ENCODE measurements around the gene TNRC6C. TPM values are rescaled to one million over a fixed set of nuclear protein-coding genes. Genes with fewer than 3 reads are reported as not detected.
A peak's percentile ranks its signal among the peaks of the same experiment; 100 is the strongest.

The TNRC6C gene
- total RNA-seq, 1 donor from 2014 or later, result 27.4 TPM

DNA sequence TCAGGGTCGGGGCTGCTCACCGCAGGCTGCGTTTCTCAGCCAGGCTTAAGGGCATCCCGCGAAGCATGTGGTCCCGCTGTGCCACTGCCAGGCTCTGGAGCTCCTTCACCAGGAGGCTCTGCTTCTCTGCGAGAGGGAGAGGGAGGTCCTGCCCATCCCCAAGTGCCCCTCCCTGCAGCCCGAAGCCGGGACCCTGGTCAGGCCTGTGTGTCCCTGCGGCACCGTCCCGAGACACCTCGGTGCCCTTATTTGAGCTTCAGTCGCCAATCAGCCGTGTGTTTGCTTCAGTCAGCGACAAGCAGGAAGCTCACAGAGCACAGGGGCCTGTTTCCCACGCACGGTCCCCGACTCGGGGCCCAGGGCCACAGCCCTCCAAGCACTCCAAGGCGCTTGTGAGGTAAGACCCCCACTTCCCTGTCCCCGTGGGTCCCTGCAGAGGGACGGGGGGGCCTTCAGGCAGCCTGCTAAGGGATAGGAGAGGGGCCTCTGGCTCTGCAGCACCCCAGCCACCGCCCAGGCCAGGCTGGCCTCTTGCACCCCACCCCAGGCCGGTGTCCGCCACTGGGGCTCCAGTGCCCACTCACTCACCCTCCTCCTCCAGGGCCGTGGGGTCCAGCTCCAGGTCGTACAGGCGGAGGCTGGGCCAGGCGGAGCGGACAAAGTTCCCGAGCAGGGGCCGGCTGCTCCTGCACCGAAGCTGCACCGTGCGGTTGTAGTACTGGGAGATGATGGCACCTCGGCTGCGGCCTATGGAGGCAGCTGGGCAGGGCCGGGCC is 166.8 kb downstream of the TNRC6C start:
- DNase-seq (ENCODE audit: low spot score), result no peak

GRCh38 chr17:78125976-78126894 is 167.7 kb downstream of the TNRC6C start:
- DNase-seq (ENCODE audit: low spot score), result no peak

- no peak for DNase-seq (ENCODE audit: low spot score)
These were observed 168.4 kb downstream of the TNRC6C start for GRCh38 chr17:78126895-78127238.

- peak; percentile 58 for DNase-seq (ENCODE audit: low spot score)
These were observed 168.9 kb downstream of the TNRC6C start for GRCh38 chr17:78127239-78127887.

GRCh38 chr17:78127888-78128550 is 169.5 kb downstream of the TNRC6C start:
- no peak for DNase-seq (ENCODE audit: low spot score)

- no peak for DNase-seq (ENCODE audit: low spot score)
These were observed 170.2 kb downstream of the TNRC6C start, which contains the start of gene TMC6 for GRCh38 chr17:78128551-78129350. TMC6 (minus strand) TSS chr17:78128755; CDS start chr17:78126832, 1,923 bp downstream.

- DNase-seq (ENCODE audit: low spot score), result no peak
These were observed 171.0 kb downstream of the TNRC6C start for GRCh38 chr17:78129351-78130089.

- no peak for DNase-seq (ENCODE audit: low spot score)
These were observed 171.6 kb downstream of the TNRC6C start for GRCh38 chr17:78130090-78130436.

DNA sequence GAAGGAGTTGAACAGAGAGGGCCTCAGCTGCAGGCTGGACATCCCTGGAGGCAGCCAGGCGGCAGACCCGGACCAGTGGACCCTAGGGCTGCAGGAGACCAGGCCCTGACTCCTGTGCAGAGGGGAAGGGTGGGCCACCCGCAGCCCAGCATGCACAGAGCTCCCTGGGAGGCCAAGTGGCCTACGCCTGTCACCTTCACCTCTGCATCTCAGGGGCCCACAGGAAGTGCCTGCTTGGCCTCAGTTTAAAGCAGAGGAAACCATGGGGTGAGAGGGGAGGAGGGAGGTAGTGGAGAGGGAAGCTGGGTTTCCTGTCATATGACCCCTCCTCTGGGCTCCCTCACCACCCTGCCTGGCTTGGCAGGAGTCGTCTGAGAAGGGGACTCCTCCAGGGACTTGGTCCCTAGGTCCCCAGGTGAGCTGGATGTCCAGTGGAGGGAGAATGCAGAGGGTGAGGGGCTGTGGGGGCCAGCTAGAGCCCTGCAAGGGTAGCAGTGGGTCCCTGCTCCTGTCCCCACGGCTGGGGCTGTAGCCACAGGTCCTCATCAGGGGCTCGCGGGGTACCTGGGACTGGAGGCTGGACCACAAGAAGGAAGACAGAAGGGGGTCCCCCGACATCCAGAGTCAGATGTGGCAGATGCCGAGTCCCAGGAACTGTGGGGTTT is 172.1 kb downstream of the TNRC6C start, which contains the start of gene TMC8:
TMC8 (plus strand) TSS at position 335 of the 665 bp plus-strand sequence. CDS start 818 bp downstream, outside the sequence.
- DNase-seq (ENCODE audit: low spot score), result peak; percentile 49

- no peak for DNase-seq (ENCODE audit: low spot score)
These were observed 172.9 kb downstream of the TNRC6C start for GRCh38 chr17:78131172-78132083.

DNA sequence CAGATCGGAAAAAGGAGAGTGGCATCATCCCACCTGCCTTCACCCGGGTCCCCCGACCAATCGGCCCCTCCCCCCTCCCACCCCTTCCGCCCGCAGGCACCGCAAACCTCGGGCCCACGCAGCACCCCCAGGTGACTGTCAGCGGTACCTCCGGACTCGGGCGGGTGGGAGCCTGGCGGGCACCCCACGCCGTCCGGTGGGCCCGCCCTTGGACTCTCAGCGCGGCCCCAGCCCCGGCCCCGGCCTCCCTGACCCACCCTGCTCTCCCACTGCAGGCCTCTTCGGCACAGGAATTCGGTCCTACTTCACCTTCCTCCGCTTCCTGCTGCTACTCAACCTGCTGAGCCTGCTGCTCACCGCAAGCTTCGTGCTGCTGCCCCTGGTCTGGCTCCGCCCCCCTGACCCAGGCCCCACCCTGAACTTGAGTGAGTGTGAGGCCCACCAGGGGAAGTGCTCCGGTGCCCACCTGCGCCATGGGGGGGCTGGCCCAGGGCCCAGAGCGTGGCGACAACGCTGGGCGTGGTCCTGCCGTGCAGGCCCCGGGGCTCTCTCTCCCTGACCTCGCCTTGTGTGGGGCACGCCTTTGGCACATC is 173.7 kb downstream of the TNRC6C start:
- DNase-seq (ENCODE audit: low spot score), result no peak

- no peak for DNase-seq (ENCODE audit: low spot score)
These were observed 174.3 kb downstream of the TNRC6C start for GRCh38 chr17:78132767-78133178.

- no peak for DNase-seq (ENCODE audit: low spot score)
These were observed 174.9 kb downstream of the TNRC6C start for GRCh38 chr17:78133179-78133951.

- peak; percentile 67 for DNase-seq (ENCODE audit: low spot score)
These were observed 175.7 kb downstream of the TNRC6C start for GRCh38 chr17:78133971-78134898.

DNA sequence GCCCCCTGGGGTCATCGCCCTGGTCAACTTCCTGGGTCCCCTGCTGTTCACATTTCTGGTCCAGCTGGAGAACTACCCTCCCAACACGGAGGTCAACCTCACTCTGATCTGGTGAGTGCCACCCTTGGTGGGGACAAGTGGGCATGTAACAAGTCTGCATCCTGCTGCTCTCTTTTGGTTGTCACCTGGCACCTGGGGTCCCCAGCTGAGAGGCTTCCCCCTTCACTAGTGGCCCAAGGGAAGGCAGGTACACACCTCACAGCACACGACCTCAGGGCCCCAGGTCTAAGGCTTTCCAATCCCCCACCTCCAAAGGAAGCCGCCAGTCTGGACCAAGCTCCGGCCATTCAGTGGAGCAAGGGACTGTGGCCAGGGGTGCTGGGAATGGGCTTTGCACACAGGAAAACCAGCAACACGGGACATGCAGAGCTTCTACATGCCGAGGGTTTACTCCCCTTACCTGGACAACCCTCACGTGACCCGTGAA is 176.4 kb downstream of the TNRC6C start:
- no peak for DNase-seq (ENCODE audit: low spot score)
